ENCODE measurements around the gene KLF11. TPM values are rescaled to one million over a fixed set of nuclear protein-coding genes. Genes with fewer than 3 reads are reported as not detected.

Gene KLF11
- total and polyA plus RNA-seq, 9 of the 15 experiments (the other 6 are each of a cell fraction or from before 2014, with no cell fraction given), result 2.1 to 13.4 (median 6.5) TPM

- no peak for TF ChIP-seq ZNF740 (CRISPR knock-in tag; IDR thresholded peaks at IDR 0.05)
- TF ChIP-seq ZNF740 (tag; IDR thresholded peaks at IDR 0.05), result no peak
- peak; percentile 93 for TF ChIP-seq NR3C1 (CRISPR knock-in tag; IDR thresholded peaks at IDR 0.05)
- no peak for TF ChIP-seq SMAD1 (IDR thresholded peaks at IDR 0.05; ENCODE audit: low read depth, low read length, partially characterized antibody)
- peak; percentile 91 for TF ChIP-seq HMGN3 (IDR thresholded peaks at IDR 0.05; ENCODE audit: borderline replicate concordance, extremely low read depth, insufficient read length, low read depth, low read length)
- TF ChIP-seq SAP30 (IDR thresholded peaks at IDR 0.05; ENCODE audit: borderline replicate concordance, insufficient read depth, low read depth, low read length, poor library complexity, severe bottlenecking), result peak; percentile 62
- no peak for TF ChIP-seq ZNF24 (IDR thresholded peaks at IDR 0.05)
- no peak for TF ChIP-seq HDAC6 (IDR thresholded peaks at IDR 0.05; ENCODE audit: low read depth, low read length)
- TF ChIP-seq COPS2 (conservative IDR thresholded peaks at IDR 0.05), result no peak
- no peak for TF ChIP-seq FOXA1 (IDR thresholded peaks at IDR 0.05; ENCODE audit: borderline replicate concordance)
- TF ChIP-seq KLF10 (CRISPR knock-in tag; IDR thresholded peaks at IDR 0.05), result no peak
- TF ChIP-seq CBX3 (IDR thresholded peaks at IDR 0.05; ENCODE audit: borderline replicate concordance in 1 of 2, low read length in 2 of 2), result no peak
- TF ChIP-seq ZNF655 (CRISPR knock-in tag; IDR thresholded peaks at IDR 0.05), result no peak
- TF ChIP-seq ZNF79 (CRISPR knock-in tag; IDR thresholded peaks at IDR 0.05; ENCODE audit: low read depth), result no peak
- TF ChIP-seq KHSRP (IDR thresholded peaks at IDR 0.05), result no peak
- TF ChIP-seq SNRNP70 (optimal IDR thresholded peaks at IDR 0.05; ENCODE audit: low read depth, low read length), result no peak
- TF ChIP-seq RBM15 (IDR thresholded peaks at IDR 0.05; ENCODE audit: insufficient read depth, low read length), result no peak
- TF ChIP-seq E2F3 (CRISPR knock-in tag; IDR thresholded peaks at IDR 0.05), result no peak
- no peak for TF ChIP-seq ZNF224 (CRISPR knock-in tag; IDR thresholded peaks at IDR 0.05)
- TF ChIP-seq ZNF507 (tag; conservative IDR thresholded peaks at IDR 0.05), result no peak
- TF ChIP-seq ARID3B (CRISPR knock-in tag; IDR thresholded peaks at IDR 0.05; ENCODE audit: borderline replicate concordance), result no peak
- TF ChIP-seq TEAD2 (tag; IDR thresholded peaks at IDR 0.05), result no peak
- TF ChIP-seq ZC3H8 (IDR thresholded peaks at IDR 0.05), result no peak
- no peak for TF ChIP-seq SNIP1 (IDR thresholded peaks at IDR 0.05; ENCODE audit: low read depth)
- TF ChIP-seq NCOA4 (IDR thresholded peaks at IDR 0.05; ENCODE audit: partially characterized antibody), result no peak
- no peak for TF ChIP-seq ZNF778 (CRISPR knock-in tag; IDR thresholded peaks at IDR 0.05)
Measured at GRCh38 chr2:10043256-10043905, at the start of gene KLF11 (continued).
